LNCAP (cell line): Measurements from ENCODE around the gene SMYD2.
A peak's percentile ranks its signal among the peaks of the same experiment; 100 is the strongest.

ENCODE experiments used
- CTCF ChIP-seq: fragments of 450-650 bp; IDR thresholded peaks from 2 replicates; pipeline ENCODE4 v1.5.1; 2017; ENCODE audit warnings: mild to moderate bottlenecking

Gene SMYD2

GRCh38 chr1:214330715-214331114 lies 49.8 kb downstream of the SMYD2 start:
- no peak for TF ChIP-seq CTCF

DNA sequence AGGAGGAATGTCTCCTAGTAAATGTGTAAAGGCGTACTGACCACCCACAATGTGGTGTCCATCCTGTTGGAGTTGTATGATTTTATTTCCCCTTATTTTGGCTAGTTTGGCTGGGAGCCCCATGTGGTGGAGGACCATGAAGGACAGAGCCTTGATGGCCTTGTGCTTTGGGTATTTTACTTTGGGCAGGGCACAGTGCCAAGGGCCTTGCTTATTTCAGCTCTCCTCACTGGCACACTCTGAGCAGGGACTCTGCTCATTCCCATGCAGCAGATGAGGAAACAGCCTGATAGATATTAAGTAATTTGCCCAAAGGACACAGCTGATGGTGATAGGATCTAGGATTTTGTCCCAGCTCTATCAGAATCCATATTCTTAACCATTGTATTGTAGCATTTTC lies 50.2 kb downstream of the SMYD2 start:
- no peak for TF ChIP-seq CTCF

GRCh38 chr1:214331827-214332423 lies 51.0 kb downstream of the SMYD2 start:
- TF ChIP-seq CTCF: peak; percentile 98

DNA sequence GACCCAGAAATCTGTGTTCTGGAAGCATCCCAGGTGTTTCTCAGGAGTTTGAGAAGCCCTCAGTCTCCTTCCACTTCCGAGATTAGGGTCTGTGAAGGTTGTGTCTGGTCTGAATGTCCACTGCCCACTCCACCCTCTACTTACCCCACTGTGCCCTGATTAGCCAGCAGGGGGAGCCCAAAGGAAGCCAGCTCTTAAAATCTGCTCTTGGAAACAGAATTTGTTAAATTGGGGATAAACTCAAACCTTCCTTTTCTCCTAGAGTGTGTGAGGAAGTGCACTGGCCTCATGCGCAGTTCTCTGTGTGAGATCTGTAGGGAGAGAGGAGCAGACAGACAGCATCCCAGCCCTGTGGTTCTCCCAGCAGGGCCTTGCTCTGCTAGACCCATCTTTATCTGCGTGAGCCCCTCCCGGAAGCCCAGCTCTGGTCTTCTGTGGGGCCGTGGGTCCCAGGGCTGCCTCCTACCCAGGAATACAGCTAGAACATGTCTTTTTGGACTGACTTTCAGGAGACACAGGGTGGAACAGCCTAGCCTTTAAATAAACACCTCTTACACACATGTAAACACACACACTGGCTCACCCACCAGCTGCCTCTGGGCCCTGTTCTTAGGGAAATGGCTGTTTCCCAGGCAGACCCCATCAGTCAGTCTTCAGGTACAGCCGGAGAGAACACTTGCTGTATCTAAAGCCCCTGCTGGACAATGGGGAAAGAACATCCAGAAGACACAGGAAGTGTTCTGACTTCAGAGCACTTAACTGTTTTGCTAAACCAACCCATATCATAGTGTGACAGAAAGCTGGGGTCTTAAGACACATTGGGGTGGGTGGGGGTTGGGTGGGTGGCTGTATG lies 52.2 kb downstream of the SMYD2 start:
- TF ChIP-seq CTCF: peak; percentile 98

DNA sequence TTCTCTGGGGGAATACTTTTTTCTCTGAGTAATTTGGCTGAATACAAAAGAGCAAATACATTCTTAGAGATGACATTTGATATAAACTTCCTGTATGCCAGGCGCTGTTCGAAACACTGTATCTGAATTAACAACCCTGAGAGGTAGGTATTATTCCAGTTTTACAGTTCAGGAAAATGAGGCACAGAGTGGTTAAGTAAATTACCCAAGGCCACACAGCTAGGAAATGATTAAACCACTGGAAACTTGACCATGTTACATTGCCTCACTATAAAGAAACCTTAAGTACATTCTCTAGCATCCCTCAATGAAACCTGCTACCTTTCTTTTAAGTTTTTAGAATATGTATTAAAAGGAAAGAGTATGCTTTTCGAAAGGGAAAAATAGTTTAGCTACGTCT lies 54.6 kb downstream of the SMYD2 start:
- TF ChIP-seq CTCF: no peak

DNA sequence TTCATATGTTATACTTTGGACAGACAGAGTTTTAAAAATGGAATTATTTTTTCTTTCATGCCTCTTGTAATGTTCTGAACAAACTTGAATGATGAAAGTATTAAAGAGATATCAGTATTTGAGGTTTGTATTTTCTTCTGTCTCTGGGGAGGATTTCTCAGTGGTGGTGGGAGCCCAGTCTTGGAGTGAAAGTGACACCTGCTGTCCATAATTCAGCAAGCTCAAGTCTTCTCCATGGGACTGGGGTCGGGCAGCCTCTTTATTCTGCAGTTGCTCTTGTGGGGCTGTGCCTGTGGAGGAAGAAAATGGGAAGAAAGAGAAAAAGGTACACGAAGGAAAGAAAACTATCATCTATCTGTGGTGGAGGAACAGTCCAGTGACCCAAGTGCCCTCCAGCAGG lies 56.1 kb downstream of the SMYD2 start:
- TF ChIP-seq CTCF: no peak

DNA sequence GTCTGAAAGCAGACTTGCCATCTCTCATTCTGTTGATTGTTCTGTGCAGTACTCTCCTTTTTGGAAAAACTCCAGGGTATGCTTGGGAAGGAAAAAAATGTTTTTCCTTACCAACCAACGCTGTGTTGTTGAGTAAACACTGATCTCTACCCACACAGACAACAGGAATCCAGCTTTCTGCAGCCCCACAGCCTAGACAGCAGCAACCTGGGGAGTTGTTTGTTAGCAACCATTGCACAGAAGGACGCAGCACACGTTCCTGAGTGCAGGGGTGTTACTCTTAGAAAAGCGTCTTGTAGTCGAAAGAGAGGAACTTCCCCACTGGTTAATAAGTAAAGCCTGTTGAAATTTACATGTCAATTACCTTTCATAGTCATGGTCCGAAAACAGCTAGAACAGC lies 56.6 kb downstream of the SMYD2 start:
- no peak for TF ChIP-seq CTCF
